H9 (cell line): ENCODE results near the gene SLC24A3. TPM values are rescaled to one million over a fixed set of nuclear protein-coding genes. Genes with fewer than 3 reads are reported as not detected.

Source experiments
- DNase-seq: peaks from one replicate; pipeline ENCODE4 v3.0.0-alpha.2; 2017
- H2AFZ ChIP-seq: one replicate; pipeline ENCODE4 v1.6.1; 2013; ENCODE audit warnings: mild to moderate bottlenecking, low read length, control low read depth, moderate library complexity
- H2AK5ac ChIP-seq: 2 replicates; pipeline ENCODE4 v1.6.1; 2013; ENCODE audit warnings: low read length, control low read depth, mixed read lengths; ENCODE audit not compliant: insufficient read length
- H2BK120ac ChIP-seq: one replicate; pipeline ENCODE4 v1.6.1; 2013; ENCODE audit warnings: low read depth, mild to moderate bottlenecking, low read length, control low read depth, inconsistent platforms; ENCODE audit not compliant: poor library complexity, severe bottlenecking
- H2BK12ac ChIP-seq: 2 replicates; pipeline ENCODE4 v1.6.1; 2013; ENCODE audit warnings: low read length, control low read depth, mixed read lengths, low read depth; ENCODE audit not compliant: insufficient read length
- H2BK15ac ChIP-seq: 2 replicates; pipeline ENCODE4 v1.6.1; 2013; ENCODE audit warnings: low read depth, low read length, control low read depth
- H2BK20ac ChIP-seq: one replicate; pipeline ENCODE4 v1.6.1; 2013; ENCODE audit warnings: low read depth, mild to moderate bottlenecking, low read length, control low read depth, inconsistent platforms; ENCODE audit not compliant: poor library complexity, severe bottlenecking
- H2BK5ac ChIP-seq: 2 replicates; pipeline ENCODE4 v1.6.1; 2013; ENCODE audit warnings: low read length, control low read depth, mixed read lengths; ENCODE audit not compliant: insufficient read length
- H3K14ac ChIP-seq: 2 replicates; pipeline ENCODE4 v1.6.1; 2013; ENCODE audit warnings: low read length, control low read depth; ENCODE audit not compliant: insufficient read depth
- H3K18ac ChIP-seq: 2 replicates; pipeline ENCODE4 v1.6.1; 2013; ENCODE audit warnings: low read depth, mild to moderate bottlenecking, mixed read lengths, low read length, control low read depth; ENCODE audit not compliant: insufficient read length
- H3K23ac ChIP-seq: 2 replicates; pipeline ENCODE4 v1.6.1; 2013; ENCODE audit warnings: low read length, control low read depth, mixed read lengths, low read depth; ENCODE audit not compliant: insufficient read length
- H3K23me2 ChIP-seq: 2 replicates; pipeline ENCODE4 v1.6.1; 2013; ENCODE audit warnings: low read depth, mild to moderate bottlenecking, mixed read lengths, low read length, control low read depth; ENCODE audit not compliant: insufficient read length, poor library complexity, severe bottlenecking
- H3K27ac ChIP-seq: 2 replicates; pipeline ENCODE4 v1.5.1; 2013; ENCODE audit warnings: low read length, control low read depth, mixed read lengths, low read depth; ENCODE audit not compliant: insufficient read length
- H3K27me3 ChIP-seq: 2 replicates; pipeline ENCODE4 v1.6.1; 2013; ENCODE audit warnings: low read length, control low read depth, inconsistent platforms; ENCODE audit not compliant: insufficient read depth
- H3K4ac ChIP-seq: 2 replicates; pipeline ENCODE4 v1.6.1; 2013; ENCODE audit warnings: low read depth, mild to moderate bottlenecking, control low read depth, inconsistent platforms, low read length, moderate library complexity
- H3K4me1 ChIP-seq: 2 replicates; pipeline ENCODE4 v1.6.1; 2013; ENCODE audit warnings: low read length, control low read depth, inconsistent platforms; ENCODE audit not compliant: insufficient read depth
- H3K4me2 ChIP-seq: 2 replicates; pipeline ENCODE4 v1.6.1; 2013; ENCODE audit warnings: low read length, control low read depth, mixed read lengths; ENCODE audit not compliant: insufficient read length, insufficient read depth
- H3K56ac ChIP-seq: 2 replicates; pipeline ENCODE4 v1.6.1; 2013; ENCODE audit warnings: low read depth, mild to moderate bottlenecking, mixed read lengths, low read length, control low read depth; ENCODE audit not compliant: insufficient read length
- H3K79me1 ChIP-seq: 2 replicates; pipeline ENCODE4 v1.6.1; 2013; ENCODE audit warnings: low read depth, mild to moderate bottlenecking, moderate library complexity, low read length, control low read depth, inconsistent platforms; ENCODE audit not compliant: insufficient read depth, poor library complexity, severe bottlenecking
- H3K79me2 ChIP-seq: 2 replicates; pipeline ENCODE4 v1.6.1; 2013; ENCODE audit warnings: low read length, control low read depth, inconsistent platforms; ENCODE audit not compliant: insufficient read depth
- H3K9ac ChIP-seq: 2 replicates; pipeline ENCODE4 v1.6.1; 2013; ENCODE audit warnings: low read length, control low read depth, mixed read lengths; ENCODE audit not compliant: insufficient read length; ENCODE audit errors: extremely low read depth
- H3K9me3 ChIP-seq: one replicate; pipeline ENCODE4 v1.6.1; 2013; ENCODE audit warnings: low read depth, low read length, inconsistent platforms; ENCODE audit not compliant: control insufficient read depth
- H3T11ph ChIP-seq: one replicate; pipeline ENCODE4 v1.6.1; 2013; ENCODE audit warnings: mild to moderate bottlenecking, low read length, control low read depth, inconsistent platforms
- H4K20me1 ChIP-seq: one replicate; pipeline ENCODE4 v1.6.1; 2013; ENCODE audit not compliant: control insufficient read depth, insufficient read length, insufficient read depth
- H4K5ac ChIP-seq: 2 replicates; pipeline ENCODE4 v1.6.1; 2013; ENCODE audit warnings: low read depth, mild to moderate bottlenecking, mixed read lengths, low read length, control low read depth; ENCODE audit not compliant: insufficient read length
- H4K8ac ChIP-seq: replicated peaks from 2 replicates; pipeline ENCODE4 v1.6.1; 2013; ENCODE audit warnings: low read length, control low read depth, mixed read lengths, low read depth; ENCODE audit not compliant: insufficient read length
- H4K91ac ChIP-seq: 2 replicates; pipeline ENCODE4 v1.6.1; 2013; ENCODE audit warnings: low read depth, mild to moderate bottlenecking, moderate library complexity, mixed read lengths, low read length, control low read depth; ENCODE audit not compliant: insufficient read length
- H3K27ac Mint-ChIP-seq, 3 experiments: 2 replicates in 2 of 3; 3 replicates in 1 of 3; pipeline ENCODE4 v1.8.0; 2020 to 2021; ENCODE audit warnings: mixed read lengths in 3 of 3, mild to moderate bottlenecking in 1 of 3, moderate library complexity in 1 of 3
- H3K27me3 Mint-ChIP-seq: 2 replicates; pipeline ENCODE4 v1.8.0; 2021; ENCODE audit warnings: low read depth, mild to moderate bottlenecking, moderate library complexity, mixed read lengths
- H3K36me3 Mint-ChIP-seq, 3 experiments: 2 replicates in 2 of 3; 3 replicates in 1 of 3; pipeline ENCODE4 v1.8.0; 2020 to 2021; ENCODE audit warnings: low read depth in 3 of 3, mixed read lengths in 3 of 3; ENCODE audit not compliant: insufficient read depth in 1 of 3
- H3K4me1 Mint-ChIP-seq, 2 experiments: 2 replicates each; pipeline ENCODE4 v1.8.0; 2020; ENCODE audit warnings: mixed read lengths in 2 of 2
- H3K4me3 Mint-ChIP-seq, 2 experiments: 2 replicates in 1 of 2; 3 replicates in 1 of 2; pipeline ENCODE4 v1.8.0; 2020 to 2021; ENCODE audit warnings: mild to moderate bottlenecking in 2 of 2, mixed read lengths in 2 of 2, moderate library complexity in 1 of 2
- H3K9me3 Mint-ChIP-seq, 2 experiments: 2 replicates in 1 of 2; 3 replicates in 1 of 2; pipeline ENCODE4 v1.8.0; 2020; ENCODE audit warnings: mild to moderate bottlenecking in 2 of 2, mixed read lengths in 2 of 2, moderate library complexity in 1 of 2
- CTCF ChIP-seq: fragments of 200-600 bp; sonication (generic); conservative IDR thresholded peaks from 3 replicates; pipeline ENCODE4 v1.8.0; 2021; ENCODE audit warnings: antibody characterized with exemption, mild to moderate bottlenecking
- WGBS: extraction: QIAGEN DNeasy Blood & Tissue Kit; methylation state at CpG from one replicate; pipeline ENCODE4 v1.1.7; 2013; ENCODE audit warnings: missing lambda C conversion rate, low lambda C conversion rate, mixed read lengths; ENCODE audit not compliant: insufficient read length; ENCODE audit errors: extremely low coverage; 5-methylcytosine and 5-hydroxymethylcytosine counted together
- total RNA-seq: library from RNA; stranded (reverse); gene quantifications from 2 replicates; pipeline ENCODE4 v1.2.1, GENCODE V29; 2021

Gene SLC24A3
- total RNA-seq, 1 experiment from 2014 or later: 0.83 TPM

- Histone ChIP-seq H4K91ac (no peak overlapping the region), H3K23ac (no peak overlapping the region), H2AFZ (no peak overlapping the region), H3K27me3 (peaks cover 2% of the 10 kb centered on the region; the same call in 1 of the 2 replicates), H2BK20ac (no peak overlapping the region), H3K79me2 (no peaks in the 10 kb centered on the region), H3K9me3 (no peaks in the 10 kb centered on the region), H2BK12ac (no peak overlapping the region), H2BK5ac (no peak overlapping the region), H3K27ac (no peak overlapping the region), H3T11ph (no peak overlapping the region), H2BK15ac (no peak overlapping the region), H3K4me1 (no peaks in the 10 kb centered on the region), H2AK5ac (no peak overlapping the region), H4K20me1 (peaks cover 3% of the 10 kb centered on the region), H3K79me1 (no peaks in the 10 kb centered on the region), H3K4me2 (no peak overlapping the region), H3K14ac (no peak overlapping the region), H3K9ac (no peak overlapping the region), H4K5ac (no peak overlapping the region), H3K18ac (no peak overlapping the region), H3K4ac (no peak overlapping the region), H3K23me2 (no peaks in the 10 kb centered on the region), H3K56ac (no peak overlapping the region), H4K8ac (no peak overlapping the region), H2BK120ac (no peak overlapping the region)
- DNase-seq: no peak
- H3K9me3 Mint-ChIP-seq: no peaks in the 10 kb centered on the region; a peak in 1 of 5 replicates
- H3K27ac Mint-ChIP-seq: no peak overlapping the region; a peak in 1 of 7 replicates
- H3K4me1 Mint-ChIP-seq: no peaks in the 10 kb centered on the region
- TF ChIP-seq CTCF: no peak
- no peaks in the 10 kb centered on the region; the same call in 1 of the 2 replicates for H3K27me3 Mint-ChIP-seq
- WGBS: no CpG with 5 or more reads among the region's 1 CpG
- H3K4me3 Mint-ChIP-seq: no peak overlapping the region
- no peaks in the 10 kb centered on the region for H3K36me3 Mint-ChIP-seq
Measured at GRCh38 chr20:19487420-19487819, 275.0 kb downstream of the SLC24A3 start.
